ENCODE data around the gene GOPC.
A peak's percentile ranks its signal among the peaks of the same experiment; 100 is the strongest.

Gene GOPC

DNA sequence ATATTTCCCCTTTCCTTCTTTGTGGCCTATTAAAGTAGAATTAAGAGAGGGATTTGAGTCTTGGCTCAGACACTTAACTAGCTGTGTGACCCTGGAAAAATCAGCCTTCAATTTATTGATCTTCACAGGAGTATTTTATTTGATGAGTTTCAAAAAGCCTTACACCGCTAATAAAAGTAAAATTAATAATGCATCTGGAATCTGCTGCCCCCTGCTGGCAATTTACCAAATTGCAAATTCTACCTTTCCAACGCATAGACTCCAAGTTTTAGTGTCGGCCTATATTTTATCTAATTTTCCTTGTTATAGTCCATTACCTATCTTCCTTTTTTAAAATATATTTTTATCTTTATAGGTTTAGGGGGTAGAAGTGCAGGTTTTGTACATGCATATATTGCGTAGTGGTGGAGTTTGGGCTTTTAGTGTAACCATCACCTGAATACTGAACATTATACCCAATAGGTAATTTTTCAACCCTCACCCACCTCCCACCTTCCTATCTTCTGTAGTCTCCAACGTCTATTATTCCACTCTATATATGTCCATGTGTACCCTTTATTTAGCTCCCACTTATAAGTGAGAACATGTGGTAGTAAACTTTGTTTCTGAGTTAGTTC, 46.3 kb downstream of the GOPC start:
- POLR2A ChIA-PET: no interaction called here
- DNase-seq (ENCODE audit: low read depth, low spot score): no peak
- TF ChIP-seq CTCF (IDR thresholded peaks at IDR 0.05; ENCODE audit: insufficient read depth, low read length, missing control alignments): peak; percentile 46
- H3K4me3 ChIP-seq (ENCODE audit: low read depth, low read length): no peak overlapping the region
- CTCF ChIA-PET: interaction anchor here (0.7 to 17.1 kb wide), 35 partner anchors 11 to 218 kb away, joined by 3 to 273 read pairs (median 4); no protein-coding TSS in a partner anchor

DNA sequence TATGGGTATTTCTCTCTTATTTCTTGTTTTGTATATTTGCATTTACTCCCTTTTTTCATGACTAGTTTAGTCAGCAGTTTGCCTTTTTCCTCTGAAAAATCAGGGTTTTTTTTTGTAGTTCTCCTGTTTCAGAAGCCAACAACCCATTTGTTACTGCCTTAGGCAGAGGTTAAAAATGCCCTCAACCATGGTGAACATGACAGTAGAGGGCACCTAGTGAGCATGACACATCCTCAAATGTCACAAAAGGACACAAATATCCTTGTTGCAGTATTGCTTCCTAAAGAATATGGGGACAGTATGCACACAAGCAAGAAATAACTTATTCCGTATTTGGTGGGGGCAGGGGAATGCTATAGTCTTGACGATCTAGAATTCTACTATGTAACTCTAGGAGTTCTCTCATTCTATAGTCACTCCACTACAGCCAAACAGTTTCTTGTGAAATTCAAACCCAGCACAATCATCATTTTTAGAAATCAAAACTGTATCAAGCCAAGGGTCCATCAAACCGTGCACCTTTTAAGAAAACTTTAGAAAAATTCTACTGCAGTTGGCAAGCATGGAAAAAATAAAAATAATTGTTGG, 47.0 kb downstream of the GOPC start:
- ChIA-PET POLR2A (no interaction called here), CTCF (interaction anchor here (0.6 to 17.1 kb wide), 28 partner anchors 10 to 1860 kb away, joined by 3 to 273 read pairs (median 5); no protein-coding TSS in a partner anchor)
- DNase-seq (ENCODE audit: low read depth, low spot score): no peak
- no peak overlapping the region for H3K4me3 ChIP-seq (ENCODE audit: low read depth, low read length)
- no peak for TF ChIP-seq CTCF (IDR thresholded peaks at IDR 0.05; ENCODE audit: insufficient read depth, low read length, missing control alignments)

- no peak for DNase-seq (ENCODE audit: low read depth, low spot score)
- CTCF ChIA-PET: interaction anchor here (1.1 to 17.1 kb wide), 5 partner anchors 10 to 154 kb away, joined by 3 to 273 read pairs (median 7); no protein-coding TSS in a partner anchor
- H3K4me3 ChIP-seq (ENCODE audit: low read depth, low read length): no peak overlapping the region
- TF ChIP-seq CTCF (IDR thresholded peaks at IDR 0.05; ENCODE audit: insufficient read depth, low read length, missing control alignments): no peak
- POLR2A ChIA-PET: no interaction called here
These were observed 49.2 kb downstream of the GOPC start for GRCh38 chr6:117553142-117553541.

DNA sequence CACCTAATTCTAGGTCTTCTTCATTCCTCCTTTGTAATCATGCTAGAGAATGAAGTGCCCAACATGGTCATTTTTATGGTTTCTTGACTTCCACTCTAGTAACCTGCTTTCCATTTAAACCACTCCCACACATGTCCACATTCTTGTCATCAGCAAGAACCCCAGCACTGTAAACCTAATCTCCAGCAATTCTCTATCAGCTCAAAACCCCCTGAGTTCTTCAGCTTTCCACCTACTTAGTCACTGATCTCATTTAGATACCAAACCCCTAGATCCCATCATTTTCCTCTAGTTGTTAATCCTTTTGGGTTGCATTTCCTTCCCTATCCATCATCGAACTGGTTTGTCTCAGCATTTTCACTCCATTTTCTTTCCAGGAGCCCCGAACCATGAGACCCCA, 49.7 kb downstream of the GOPC start:
- TF ChIP-seq CTCF (IDR thresholded peaks at IDR 0.05; ENCODE audit: insufficient read depth, low read length, missing control alignments): no peak
- no peak for DNase-seq (ENCODE audit: low read depth, low spot score)
- POLR2A ChIA-PET: interaction anchor here (0.5 to 1.4 kb wide), 2 partner anchors 69 to 103 kb away, joined by 4 to 5 read pairs; no protein-coding TSS in a partner anchor
- CTCF ChIA-PET: interaction anchor here (1.1 to 17.1 kb wide), 6 partner anchors 9 to 201 kb away, joined by 3 to 273 read pairs (median 5); no protein-coding TSS in a partner anchor
- no peak overlapping the region for H3K4me3 ChIP-seq (ENCODE audit: low read depth, low read length)

DNA sequence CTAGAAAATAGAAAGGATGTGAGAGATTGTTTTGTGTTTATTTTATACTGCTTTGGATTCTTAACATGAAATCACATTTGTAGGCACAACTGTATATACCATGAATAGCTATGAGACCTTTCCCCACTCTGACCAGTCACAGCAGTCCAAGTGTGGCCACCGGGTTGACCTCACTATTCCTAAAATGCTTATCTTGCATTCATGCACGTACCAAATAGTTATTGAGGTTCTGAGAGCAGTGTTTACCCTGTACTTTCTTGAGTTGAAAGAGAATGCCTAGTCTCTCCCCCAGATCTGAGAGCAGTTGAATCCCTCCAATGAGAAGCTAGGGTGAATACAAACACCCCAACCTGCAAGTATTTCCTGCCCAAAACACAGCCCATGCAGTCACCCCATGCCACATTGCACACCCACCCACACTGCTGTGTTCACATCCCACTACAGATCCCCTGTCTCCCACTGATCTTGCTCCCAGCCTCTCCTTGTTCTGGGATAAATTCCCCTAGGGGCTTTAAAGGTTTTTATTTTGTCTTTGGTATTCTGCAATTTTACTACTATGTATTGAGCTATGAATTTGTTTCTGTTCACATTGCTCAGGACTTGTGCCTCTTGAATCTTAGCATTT, 51.6 kb downstream of the GOPC start:
- CTCF ChIA-PET: interaction anchor here (0.9 to 17.1 kb wide), 12 partner anchors 9 to 151 kb away, joined by 3 to 273 read pairs (median 5); no protein-coding TSS in a partner anchor
- no peak overlapping the region for H3K4me3 ChIP-seq (ENCODE audit: low read depth, low read length)
- no peak for DNase-seq (ENCODE audit: low read depth, low spot score)
- no peak for TF ChIP-seq CTCF (IDR thresholded peaks at IDR 0.05; ENCODE audit: insufficient read depth, low read length, missing control alignments)
- POLR2A ChIA-PET: interaction anchor here (0.6 to 0.9 kb wide), 2 partner anchors 52 to 136 kb away, joined by 3 to 5 read pairs; partner anchors contain the start of gene GOPC

All from AG04449 (cell line).